T1000 (cell line): Measurements from ENCODE around the gene AHSA1.
"Not testable (repeated sequence)": the region's sequence is repeated elsewhere in the genome, so short reads cannot be mapped to it uniquely, and the experiment has no call there.

Experiments
- DNase-seq: peaks from one replicate; lab custom pipeline; 2025; ENCODE audit warnings: mixed read lengths; lab: John Stamatoyannopoulos, UW

AHSA1 gene

GRCh38 chr14:77457522-77458248, at the start of gene AHSA1, which contains the start of gene VIPAS39:
Gene AHSA1, plus strand, starts transcription at chr14:77458093. Its CDS starts 97 bp downstream, at chr14:77458190.
Gene VIPAS39, minus strand, starts transcription at chr14:77457601. Its CDS starts 3,499 bp downstream, at chr14:77454102.
- DNase-seq, result peak; percentile 94

GRCh38 chr14:77409131-77409533, 48.8 kb upstream of the AHSA1 start:
- no peak for DNase-seq

DNA sequence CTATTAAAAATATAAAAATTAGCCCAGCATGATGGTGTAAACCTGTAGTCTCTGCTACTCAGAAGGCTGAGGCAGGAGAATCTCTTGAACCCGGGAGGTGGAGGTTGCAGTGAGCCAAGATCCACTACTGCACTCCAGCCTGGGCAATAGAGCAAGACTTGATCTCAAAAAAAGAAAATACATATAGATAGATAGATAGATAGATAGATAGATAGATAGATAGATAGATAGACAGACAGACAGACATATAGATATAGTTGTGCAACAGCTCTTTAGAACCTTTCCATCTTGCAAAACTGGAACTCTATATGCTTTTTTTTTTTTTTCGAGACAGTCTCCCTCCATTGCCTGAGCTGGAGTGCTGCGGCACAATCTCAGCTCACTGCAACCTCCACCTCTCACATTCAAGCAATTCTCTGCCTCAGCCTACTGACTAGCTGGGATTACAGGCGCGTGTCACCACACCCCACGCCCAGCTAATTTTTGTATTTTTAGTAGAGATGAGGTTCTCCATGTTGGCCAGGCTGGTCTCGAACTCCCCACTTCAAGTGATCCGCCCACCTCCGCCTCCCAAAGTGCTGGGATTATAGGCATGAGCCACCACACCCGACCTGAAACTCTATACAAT, 42.4 kb upstream of the AHSA1 start:
- not testable (repeated sequence) for DNase-seq

GRCh38 chr14:77416098-77416497, 41.8 kb upstream of the AHSA1 start:
- DNase-seq, result not testable (repeated sequence)

- no peak for DNase-seq
Measured at GRCh38 chr14:77416836-77417235, 41.1 kb upstream of the AHSA1 start.

- DNase-seq, result no peak
Measured at GRCh38 chr14:77421201-77421600, 36.7 kb upstream of the AHSA1 start.

GRCh38 chr14:77423423-77423822, 34.5 kb upstream of the AHSA1 start, which contains the start of gene NOXRED1:
Gene NOXRED1, minus strand, starts transcription at chr14:77423523. Its CDS starts 634 bp downstream, at chr14:77422889.
- DNase-seq, result no peak

- DNase-seq, result no peak
Measured at GRCh38 chr14:77424862-77425261, 33.0 kb upstream of the AHSA1 start.

- no peak for DNase-seq
Measured at GRCh38 chr14:77426396-77426795, 31.5 kb upstream of the AHSA1 start.

GRCh38 chr14:77436042-77436441, 21.9 kb upstream of the AHSA1 start:
- DNase-seq, result no peak

DNA sequence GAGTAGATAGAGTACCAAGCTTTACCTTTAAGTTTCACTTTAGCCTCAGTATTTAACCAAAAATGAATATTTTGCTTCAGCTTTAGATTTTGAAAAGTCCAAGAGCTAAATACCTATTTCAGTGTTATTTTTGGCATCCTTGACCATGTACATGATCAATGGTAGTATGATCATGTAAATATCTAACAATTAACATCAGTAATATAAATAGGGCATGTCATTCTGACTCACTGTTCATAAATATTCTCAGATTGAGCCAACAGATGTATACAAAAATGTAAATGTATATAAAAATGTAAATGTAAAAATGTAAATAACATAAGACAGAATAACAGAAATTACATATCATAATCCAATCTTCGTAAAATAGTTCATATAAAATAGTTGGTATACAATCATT, 19.3 kb upstream of the AHSA1 start:
- DNase-seq, result no peak

- no peak for DNase-seq
Measured at GRCh38 chr14:77439861-77440260, 18.0 kb upstream of the AHSA1 start.

DNA sequence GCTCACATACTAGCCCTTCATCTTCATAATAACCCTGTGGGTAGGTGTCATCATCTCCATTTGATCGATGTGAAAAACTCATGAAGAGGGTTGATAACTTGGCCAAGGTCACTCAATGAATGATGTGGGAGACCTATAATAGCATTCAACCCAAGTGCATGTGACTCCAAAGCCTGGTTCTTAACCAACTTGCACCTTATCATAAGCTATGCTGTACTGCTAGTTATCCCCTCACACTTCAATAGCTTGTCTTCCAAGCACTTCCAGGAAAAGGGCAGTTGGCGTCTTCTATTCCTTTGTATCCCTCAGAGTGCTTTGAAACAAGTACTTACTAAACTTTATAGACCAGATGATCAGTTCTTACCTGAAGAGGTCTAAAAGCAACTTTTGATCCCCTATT, 15.7 kb upstream of the AHSA1 start:
- no peak for DNase-seq

- DNase-seq, result no peak
Measured at GRCh38 chr14:77455966-77456640, 1.8 kb upstream of the AHSA1 start.

DNA sequence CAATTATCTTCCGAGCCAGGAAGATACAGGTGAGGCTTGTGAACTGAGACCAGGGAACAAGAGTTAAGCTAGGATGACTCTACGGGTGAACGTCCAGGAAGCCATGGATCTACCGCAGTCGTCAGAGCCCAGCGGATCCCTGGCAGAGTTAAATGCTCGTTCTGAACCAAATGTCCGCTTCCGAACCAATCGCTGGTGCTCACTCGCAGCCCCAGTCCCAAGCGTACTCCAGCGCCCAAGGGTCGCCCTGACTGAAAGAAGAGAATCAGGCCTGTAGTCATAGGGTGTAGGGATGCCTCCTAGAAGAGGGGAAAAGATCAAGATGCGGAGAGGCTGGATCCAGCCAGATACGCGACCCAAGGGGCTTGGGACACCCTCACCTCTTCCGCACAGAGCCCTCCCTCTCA, 775 bp upstream of the AHSA1 start:
- DNase-seq, result no peak

- no peak for DNase-seq
Measured at GRCh38 chr14:77458249-77458950, 507 bp downstream of the AHSA1 start.

- peak; percentile 16 for DNase-seq
Measured at GRCh38 chr14:77459072-77459723, 1.3 kb downstream of the AHSA1 start.

GRCh38 chr14:77467801-77468200, 9.9 kb downstream of the AHSA1 start:
- DNase-seq, result no peak

- no peak for DNase-seq
Measured at GRCh38 chr14:77469067-77469505, 11.2 kb downstream of the AHSA1 start.

DNA sequence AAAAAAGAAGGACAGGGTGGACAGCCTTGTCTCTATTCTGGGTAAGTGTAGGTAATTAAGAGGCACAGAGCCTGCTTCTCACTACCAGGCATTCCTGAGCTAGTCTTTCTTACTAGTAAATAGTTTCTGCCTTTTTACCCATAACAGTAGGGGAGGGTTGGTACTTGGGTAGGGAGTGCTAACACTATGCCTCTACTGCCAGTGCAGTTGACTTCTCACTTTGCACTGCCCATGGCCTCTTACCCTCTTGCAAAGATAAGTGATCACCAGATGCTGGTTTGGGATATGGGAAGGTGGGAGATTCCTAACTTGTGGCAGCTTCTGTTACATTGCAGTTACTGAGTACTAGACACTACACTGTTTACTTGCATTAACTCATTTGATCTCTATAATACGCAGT, 11.6 kb downstream of the AHSA1 start:
- DNase-seq, result no peak

- no peak for DNase-seq
Measured at GRCh38 chr14:77470224-77470870, 12.5 kb downstream of the AHSA1 start.
